GM12878 (cell line): ENCODE data around the gene ZNF783. TPM values are rescaled to one million over a fixed set of nuclear protein-coding genes. Genes with fewer than 3 reads are reported as not detected.

Experiments
- ATAC-seq: fragments of 200-7000 bp; cut with Tn5 transposase; 3 replicates; pipeline ENCODE4 v1.9.1; 2020; ENCODE audit warnings: mild to moderate bottlenecking, moderate library complexity
- BruUV-seq: library from RNA; stranded (reverse); fragments of 400-500 nt; replicated peaks from 2 replicates; lab custom pipeline; 2021; lab: Mats Ljungman, UMichigan
- CTCF ChIA-PET: fragments of 300-600 bp; sonication (Branson Sonifier 250); formaldehyde crosslinking; extraction: SDS; loops from one replicate; lab custom pipeline; 2021; ENCODE audit warnings: inconsistent platforms; lab: Yijun Ruan, JAX
- POLR2A ChIA-PET: fragments of 350-600 bp; formaldehyde crosslinking; extraction: SDS; loops from one replicate; lab custom pipeline; 2021; ENCODE audit warnings: inconsistent platforms; lab: Charles Lee
- RAD21 ChIA-PET: fragments of 300-600 bp; sonication (Branson Sonifier 250); formaldehyde crosslinking; loops from one replicate; lab custom pipeline; 2023; ENCODE audit warnings: antibody characterized with exemption; ENCODE audit not compliant: unreplicated experiment; lab: Charles Lee
- SMC1A ChIA-PET: fragments of 300-600 bp; sonication (Branson Sonifier 250); formaldehyde crosslinking; loops from one replicate; lab custom pipeline; 2023; ENCODE audit not compliant: unreplicated experiment, uncharacterized antibody; lab: Charles Lee
- DNase-seq: peaks from one replicate; pipeline ENCODE4 v3.0.0-alpha.2; 2011; ENCODE audit warnings: low read depth, low spot score
- FAIRE-seq: peaks from 3 replicates; lab custom pipeline; 2011; peaks lifted over from hg19 to GRCh38; lab: Jason Lieb, UNC
- H2AFZ ChIP-seq: 2 replicates; pipeline ENCODE4 v1.6.0; 2011; ENCODE audit warnings: low read depth, low read length, control low read depth; ENCODE audit not compliant: control insufficient read depth
- H3K27ac ChIP-seq: 2 replicates; pipeline ENCODE4 v1.5.1; 2011; ENCODE audit warnings: control low read depth; ENCODE audit not compliant: control insufficient read depth, insufficient read depth
- H3K27me3 ChIP-seq, 2 experiments: replicated peaks in 1 of 2; 2 replicates each; pipeline versions ENCODE4 v1.6.0 to v1.6.1; 2011; ENCODE audit warnings: low read length in 1 of 2; ENCODE audit not compliant: control insufficient read depth in 2 of 2, insufficient read depth in 2 of 2
- H3K36me3 ChIP-seq, 2 experiments: 2 replicates each; pipeline ENCODE4 v1.5.1; 2011; ENCODE audit warnings: low read length in 1 of 2; ENCODE audit not compliant: control insufficient read depth in 2 of 2, insufficient read depth in 2 of 2
- H3K4me1 ChIP-seq: 2 replicates; pipeline ENCODE4 v1.6.1; 2011; ENCODE audit warnings: mild to moderate bottlenecking, low read length, moderate library complexity, mixed read lengths; ENCODE audit not compliant: control insufficient read depth, insufficient read depth
- H3K4me2 ChIP-seq: 2 replicates; pipeline ENCODE4 v1.6.0; 2011; ENCODE audit warnings: control low read depth; ENCODE audit not compliant: control insufficient read depth, insufficient read depth
- H3K4me3 ChIP-seq: fragments of 200-600 bp; sonication (generic); 2 replicates; pipeline ENCODE4 v1.5.1; 2016
- H3K79me2 ChIP-seq: 2 replicates; pipeline ENCODE4 v1.6.0; 2011; ENCODE audit warnings: low read length; ENCODE audit not compliant: control insufficient read depth, insufficient read depth
- H3K9ac ChIP-seq: 2 replicates; pipeline ENCODE4 v1.8.0; 2011; ENCODE audit warnings: low read length, control low read depth, mixed read lengths; ENCODE audit not compliant: control insufficient read depth, insufficient read depth
- H3K9me3 ChIP-seq: replicated peaks from 3 replicates; pipeline ENCODE4 v1.5.1; 2011; ENCODE audit warnings: mild to moderate bottlenecking, low read length; ENCODE audit not compliant: control insufficient read depth, insufficient read depth
- H4K20me1 ChIP-seq: 2 replicates; pipeline ENCODE4 v1.6.0; 2011; ENCODE audit not compliant: control insufficient read depth, insufficient read depth
- IKZF2 ChIP-seq, 2 experiments: fragments of 450-650 bp; IDR thresholded peaks; 2 replicates each; pipeline ENCODE4 v1.6.1; 2017; ENCODE audit warnings: mild to moderate bottlenecking in 2 of 2, moderate library complexity in 2 of 2
- LARP7 ChIP-seq: fragments of 450-650 bp; IDR thresholded peaks from 2 replicates; pipeline ENCODE4 v1.6.1; 2017; ENCODE audit warnings: mild to moderate bottlenecking
- POU2F2 ChIP-seq: IDR thresholded peaks from 3 replicates; pipeline ENCODE4 v1.6.1; 2011; ENCODE audit warnings: low read depth, mild to moderate bottlenecking, low read length, borderline replicate concordance
- SIX5 ChIP-seq: IDR thresholded peaks from 2 replicates; pipeline ENCODE4 v1.6.1; 2011; ENCODE audit warnings: mild to moderate bottlenecking, low read depth, low read length, moderate library complexity; ENCODE audit not compliant: severe bottlenecking
- STAT1 ChIP-seq: fragments of 450-650 bp; conservative IDR thresholded peaks from 2 replicates; pipeline ENCODE4 v1.6.1; 2014; ENCODE audit warnings: antibody characterized with exemption, mild to moderate bottlenecking
- SUZ12 ChIP-seq: fragments of 200-600 bp; sonication (generic); IDR thresholded peaks from one replicate; pipeline ENCODE4 v1.6.1; 2018; ENCODE audit warnings: antibody characterized with exemption, mild to moderate bottlenecking; ENCODE audit not compliant: unreplicated experiment
- TARDBP ChIP-seq: IDR thresholded peaks from 2 replicates; pipeline ENCODE4 v1.6.1; 2016; ENCODE audit warnings: borderline replicate concordance
- WRNIP1 ChIP-seq: IDR thresholded peaks from 2 replicates; pipeline ENCODE4 v1.6.1; 2011; ENCODE audit warnings: low read depth, low read length, improper control_type of control experiment, borderline replicate concordance
- ZSCAN29 ChIP-seq: fragments of 450-650 bp; IDR thresholded peaks from 2 replicates; pipeline ENCODE4 v1.6.1; 2017; ENCODE audit warnings: mild to moderate bottlenecking, moderate library complexity
- WGBS: methylation state at CpG from one replicate; pipeline ENCODE4 v1.1.6; 2016; ENCODE audit warnings: low lambda C conversion rate; ENCODE audit not compliant: insufficient replicate concordance, insufficient coverage; ENCODE audit errors: missing lambda C conversion rate; 5-methylcytosine and 5-hydroxymethylcytosine counted together
- in situ Hi-C: fragments of 300-500 bp; cut with MboI; formaldehyde crosslinking; loops from 9 replicates; pipeline ENCODE4 v1.14.3; 2018; ENCODE audit warnings: mixed read lengths
- intact Hi-C: fragments of 100-400 bp; cut with micrococcal nuclease; formaldehyde crosslinking; loops from one replicate; pipeline ENCODE4 v1.14.2; 2022; ENCODE audit not compliant: unreplicated experiment
- polyA plus RNA-seq, 11 experiments: library from polyadenylated mRNA; depleted of rRNA in 4 of 11; unstranded in 6 of 11; stranded (reverse) in 5 of 11; fragments of >200 nt; fragmentation: Nextera tagmentation in 4 of 11; fragmentation: Illumina TruSeq in 1 of 11; extraction: Ambion mirVana in 4 of 11; extraction: Trizol in 1 of 11; gene quantifications; 1 replicate in 1 of 11; 2 replicates in 10 of 11; pipeline versions ENCODE4 v1.2.1 to v1.2.3, GENCODE V29; 2011 to 2016; ENCODE audit warnings: inconsistent platforms in 2 of 11, missing spikeins in 2 of 11, low read depth in 1 of 11
- total RNA-seq, 4 experiments: library from RNA; depleted of rRNA in 3 of 4; stranded (reverse); fragments of >200 nt in 3 of 4; fragmentation: Illumina TruSeq in 1 of 4; extraction: Trizol in 1 of 4; gene quantifications; 2 replicates each; pipeline versions ENCODE4 v1.2.1 to v1.2.3, GENCODE V29; 2013 to 2021
- TF ChIP-seq, protein P1 (sequence below): IDR thresholded peaks from 2 replicates; pipeline ENCODE4 v1.6.1; 2012; ENCODE audit warnings: low read length, inconsistent platforms

Gene ZNF783
- total and polyA plus RNA-seq, 10 of the 15 experiments (the other 5 are each of a cell fraction or from before 2014, with no cell fraction given) = 2.0 to 14.4 (median 6.4) TPM

GRCh38 chr7:149285603-149286002, 23.6 kb downstream of the ZNF783 start:
- no peak for FAIRE-seq
- CTCF ChIA-PET = interaction anchor here (0.9 to 1.8 kb wide), 13 partner anchors 12 to 210 kb away, joined by 3 to 23 read pairs (median 4); partner anchors contain the start of genes ZNF212, ZNF282, ZNF398 and ZNF783

More at GRCh38 chr7:149285603-149286002, 23.6 kb downstream of the ZNF783 start:
- Histone ChIP-seq H3K36me3 (peaks cover 0 to 1% of the 10 kb centered on the region in 2 experiments; a peak in 2 of 4 replicates), H3K4me1 (peaks cover 12% of the 10 kb centered on the region), H3K4me3 (peak overlapping the region; percentile 64), H3K9ac (peak overlapping the region; percentile 47; the same call in 1 of the 2 replicates), H3K4me2 (peak overlapping the region; percentile 95), H2AFZ (peak overlapping the region; percentile 62), H3K27me3 (no peaks in the 10 kb centered on the region), H3K27ac (no peak overlapping the region), H3K79me2 (no peaks in the 10 kb centered on the region), H4K20me1 (no peaks in the 10 kb centered on the region), H3K9me3 (no peaks in the 10 kb centered on the region)
- no TSS peak for BruUV-seq
- intact Hi-C loops (loop anchor here (2.0 kb wide), 1 partner anchor 23 kb away; the partner anchor contains the start of gene ZNF783), in situ Hi-C loops (no loop called here)
- POLR2A ChIA-PET = interaction anchor here (1.1 kb wide), 2 partner anchors 22 to 301 kb away, joined by 4 to 7 read pairs; no protein-coding TSS in a partner anchor
- SMC1A ChIA-PET = interaction anchor here (1.1 to 1.6 kb wide), 6 partner anchors 12 to 137 kb away, joined by 3 to 5 read pairs (median 3); partner anchors contain the start of genes ZNF282 and ZNF783
- 35% methylated on average over 11 of the region's 11 CpGs for whole genome bisulfite sequencing
- RAD21 ChIA-PET = interaction anchor here (0.7 to 2.2 kb wide), 8 partner anchors 24 to 313 kb away, joined by 3 to 12 read pairs (median 4); partner anchors contain the start of genes ZNF282, ZNF425 and ZNF783
- DNase-seq = no peak
- peak; percentile 14 for ATAC-seq
- no peak for TF ChIP-seq LARP7
- no peak for TF ChIP-seq WRNIP1
- no peak for TF ChIP-seq TARDBP
- no peak for TF ChIP-seq POU2F2
- TF ChIP-seq SUZ12 = no peak
- TF ChIP-seq, protein P1, sequence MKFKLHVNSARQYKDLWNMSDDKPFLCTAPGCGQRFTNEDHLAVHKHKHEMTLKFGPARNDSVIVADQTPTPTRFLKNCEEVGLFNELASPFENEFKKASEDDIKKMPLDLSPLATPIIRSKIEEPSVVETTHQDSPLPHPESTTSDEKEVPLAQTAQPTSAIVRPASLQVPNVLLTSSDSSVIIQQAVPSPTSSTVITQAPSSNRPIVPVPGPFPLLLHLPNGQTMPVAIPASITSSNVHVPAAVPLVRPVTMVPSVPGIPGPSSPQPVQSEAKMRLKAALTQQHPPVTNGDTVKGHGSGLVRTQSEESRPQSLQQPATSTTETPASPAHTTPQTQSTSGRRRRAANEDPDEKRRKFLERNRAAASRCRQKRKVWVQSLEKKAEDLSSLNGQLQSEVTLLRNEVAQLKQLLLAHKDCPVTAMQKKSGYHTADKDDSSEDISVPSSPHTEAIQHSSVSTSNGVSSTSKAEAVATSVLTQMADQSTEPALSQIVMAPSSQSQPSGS = no peak
- TF ChIP-seq IKZF2 (IDR thresholded peaks at IDR 0.05) = no peak
- no peak for TF ChIP-seq SIX5
- TF ChIP-seq ZSCAN29 = no peak
- no peak for TF ChIP-seq STAT1
- TF ChIP-seq, all 136 proteins: peak for 0
